ENCODE measurements around the gene NMNAT2. TPM values are rescaled to one million over a fixed set of nuclear protein-coding genes. Genes with fewer than 3 reads are reported as not detected.

The NMNAT2 gene
- total and polyA plus RNA-seq, 2 experiments from 2014 or later: 3.6 to 10.0 TPM

- Histone ChIP-seq H3K36me3 (ENCODE audit: insufficient read depth) (no peaks in the 10 kb centered on the region), H3K79me2 (replicated peaks; ENCODE audit: insufficient read depth) (no peaks in the 10 kb centered on the region), H3K4me2 (no peak overlapping the region), H3K9me2 (ENCODE audit: insufficient read depth) (no peaks in the 10 kb centered on the region), H3F3A (replicated peaks; ENCODE audit: low read depth) (no peaks in the 10 kb centered on the region), H2AFZ (no peak overlapping the region), H3K27me3 (ENCODE audit: insufficient read depth) (no peaks in the 10 kb centered on the region), H3K4me3 (no peak overlapping the region), H3K27ac (ENCODE audit: low read depth) (peak overlapping the region; percentile 42; the same call in 1 of the 2 replicates), H4K20me1 (replicated peaks; ENCODE audit: insufficient read depth) (no peaks in the 10 kb centered on the region), H3K4me1 (ENCODE audit: insufficient read depth) (peaks cover 10% of the 10 kb centered on the region)
- peaks cover 26% of the 10 kb centered on the region for H3K4me1 Mint-ChIP-seq
- TF ChIP-seq CTCF (conservative IDR thresholded peaks at IDR 0.05; ENCODE audit: low read depth in 2 of 2) (no peak), ZNF331 (CRISPR knock-in tag; IDR thresholded peaks at IDR 0.05; ENCODE audit: low read depth) (no peak), JUNB (IDR thresholded peaks at IDR 0.05; ENCODE audit: unreplicated experiment) (no peak), NANOG (IDR thresholded peaks at IDR 0.05; ENCODE audit: borderline replicate concordance) (no peak), CREB1 (CRISPR knock-in tag; IDR thresholded peaks at IDR 0.05; ENCODE audit: low read depth) (no peak), ZNF114 (CRISPR knock-in tag; IDR thresholded peaks at IDR 0.05) (no peak), ZNF462 (CRISPR knock-in tag; IDR thresholded peaks at IDR 0.05) (no peak), STAT1 (IDR thresholded peaks at IDR 0.05; ENCODE audit: unreplicated experiment) (no peak), POLR2AphosphoS5 (IDR thresholded peaks at IDR 0.05; ENCODE audit: low read depth) (no peak), ETS1 (IDR thresholded peaks at IDR 0.05) (no peak), EZH2phosphoT487 (IDR thresholded peaks at IDR 0.05; ENCODE audit: unreplicated experiment) (no peak), EZH2 (IDR thresholded peaks at IDR 0.05; ENCODE audit: low read depth, unreplicated experiment) (no peak), REST (IDR thresholded peaks at IDR 0.05; ENCODE audit: unreplicated experiment) (no peak)
- H3K27me3 Mint-ChIP-seq (ENCODE audit: insufficient read depth, low read depth, poor library complexity): peaks cover 8% of the 10 kb centered on the region
- no peaks in the 10 kb centered on the region for H3K36me3 Mint-ChIP-seq (ENCODE audit: low read depth)
- H3K9me3 Mint-ChIP-seq: no peaks in the 10 kb centered on the region
- no peak for ATAC-seq
- DNase-seq (ENCODE audit: low spot score): no peak
- no peak overlapping the region for H3K27ac Mint-ChIP-seq
- no peak overlapping the region for H3K4me3 Mint-ChIP-seq
These were observed 198.6 kb downstream of the NMNAT2 start for GRCh38 chr1:183219616-183220009.
